ENCODE measurements around the gene LYRM1.

GRCh38 chr16:20930365-20930690, 29.8 kb downstream of the LYRM1 start:
- TF ChIP-seq CTCF (IDR thresholded peaks at IDR 0.05): no peak
- TF ChIP-seq POLR2A (IDR thresholded peaks at IDR 0.05): no peak

All from uterus (tissue), 2 donors.